ENCODE measurements around the gene RNF32.

- TF ChIP-seq POLR2A (IDR thresholded peaks at IDR 0.05) (no peak), CTCF (IDR thresholded peaks at IDR 0.05) (no peak)
Observed at GRCh38 chr7:156657681-156658080, 17.1 kb downstream of the RNF32 start.

All from tibial nerve (tissue), 3 donors.